Right ventricle myocardium superior (tissue), 1 donor: ENCODE results near the gene SESN2. TPM values are rescaled to one million over a fixed set of nuclear protein-coding genes. Genes with fewer than 3 reads are reported as not detected.
A peak's percentile ranks its signal among the peaks of the same experiment; 100 is the strongest.
"Not testable (repeated sequence)": the region's sequence is repeated elsewhere in the genome, so short reads cannot be mapped to it uniquely, and the experiment has no call there.

Experiments
- ATAC-seq: fragments of 200-7000 bp; cut with Tn5 transposase; one replicate; pipeline ENCODE4 v1.9.1; 2020; ENCODE audit warnings: mild to moderate bottlenecking; ENCODE audit not compliant: poor library complexity
- DNase-seq: peaks from one replicate; pipeline ENCODE4 v3.0.0-alpha.2; 2020
- intact Hi-C: fragments of 100-400 bp; cut with DNase I; formaldehyde crosslinking; loops from one replicate; pipeline ENCODE4 v1.11.2; 2022
- total RNA-seq: library from RNA; stranded (reverse); fragmentation: NEBNext Ultra II Directional; extraction: Animal tissue kit (Norgen Biotek cat#: 25700); gene quantifications from one replicate; pipeline ENCODE4 v1.2.1, GENCODE V29; 2021
- donor health status: DM: no; HTN: yes; CAD: no; lungs with severe emphysema.

SESN2 gene
- total RNA-seq, 1 donor from 2014 or later: 2.6 TPM

DNA sequence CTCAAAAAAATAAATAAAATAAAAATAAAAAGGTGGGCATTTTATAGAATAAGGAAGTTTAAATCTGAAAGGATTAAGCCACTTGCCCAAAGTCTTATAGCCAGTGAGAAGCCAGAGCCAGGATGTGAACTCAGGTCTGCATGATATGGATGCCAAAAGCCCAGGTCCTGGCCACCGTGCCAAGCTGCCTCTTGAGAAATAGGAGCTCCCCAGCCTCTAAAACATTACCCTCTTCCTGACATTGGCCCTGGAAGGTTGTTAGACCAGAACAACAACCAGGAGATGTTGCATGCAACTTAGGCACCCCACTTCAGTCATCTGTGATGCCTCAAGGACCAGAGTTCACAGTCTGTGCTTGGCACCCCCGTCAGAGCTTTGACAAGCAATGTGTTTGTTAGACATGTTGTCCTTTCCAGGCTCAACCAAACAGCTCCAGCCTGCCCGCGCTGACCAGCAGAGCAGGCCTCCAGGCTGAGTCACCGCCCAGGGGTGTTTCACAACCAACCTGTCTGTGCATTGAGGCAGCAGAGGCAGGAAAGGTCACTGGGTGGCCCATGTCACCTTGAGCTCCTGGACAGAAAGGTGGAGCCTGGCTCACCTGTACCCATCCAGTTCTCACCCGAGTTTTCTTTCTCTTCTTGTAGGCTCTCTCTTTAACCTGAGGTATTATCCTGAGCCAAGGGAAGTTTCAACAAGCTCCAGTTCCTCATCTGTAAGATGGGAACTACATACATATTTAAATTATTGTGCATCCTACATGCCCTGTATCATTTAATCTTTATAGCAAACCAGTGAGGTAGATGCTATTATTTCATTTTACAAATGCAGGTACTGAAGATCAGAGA, 54.6 kb downstream of the SESN2 start:
- intact Hi-C loops: loop anchor here (10.0 kb wide), 1 partner anchor 49 kb away; no protein-coding TSS in a partner anchor
- no peak for ATAC-seq
- DNase-seq: peak; percentile 56

DNA sequence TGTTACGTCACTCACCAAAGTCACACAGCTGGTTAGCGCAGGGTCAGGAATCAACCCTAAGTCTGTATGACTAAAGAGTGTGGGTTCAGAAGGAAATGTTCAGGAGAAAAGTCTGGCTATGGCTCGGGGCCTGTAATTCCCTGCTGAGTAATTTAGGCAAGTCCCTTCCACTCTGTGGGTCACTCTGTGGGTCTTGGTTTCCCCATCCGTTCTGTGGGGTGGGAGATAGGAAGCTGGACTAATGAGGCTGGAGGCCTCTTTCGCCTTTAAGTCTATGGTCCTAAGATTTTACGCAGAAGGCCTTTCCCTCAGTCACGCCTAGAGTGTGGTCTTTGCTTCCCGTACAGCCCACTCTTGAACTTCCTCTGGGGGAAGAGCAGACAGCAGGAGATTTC, 55.2 kb downstream of the SESN2 start:
- ATAC-seq (no peak), DNase-seq (no peak)
- intact Hi-C loops: loop anchor here (10.0 kb wide), 1 partner anchor 50 kb away; no protein-coding TSS in a partner anchor

DNA sequence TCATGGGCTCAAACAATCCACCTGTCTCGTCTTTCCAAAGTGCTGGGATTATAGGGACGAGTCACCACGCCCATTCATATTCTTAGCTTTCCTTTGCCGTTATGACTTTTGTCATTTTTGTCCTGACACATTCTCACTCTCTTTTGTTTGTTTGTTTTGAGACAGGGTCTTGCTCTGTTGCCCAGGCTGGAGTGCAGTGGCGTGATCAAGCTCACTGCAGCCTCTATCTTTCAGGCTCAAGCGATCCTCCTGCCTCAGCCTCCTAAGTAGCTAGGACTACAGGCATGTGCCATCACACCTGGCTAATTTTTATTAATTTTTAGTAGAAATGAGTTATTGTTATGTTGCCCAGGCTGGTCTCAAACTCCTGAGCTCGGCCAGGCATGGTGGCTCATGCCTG, 57.7 kb downstream of the SESN2 start:
- intact Hi-C loops: loop anchor here (10.0 kb wide), 1 partner anchor 52 kb away; no protein-coding TSS in a partner anchor
- ATAC-seq: no peak
- no peak for DNase-seq

DNA sequence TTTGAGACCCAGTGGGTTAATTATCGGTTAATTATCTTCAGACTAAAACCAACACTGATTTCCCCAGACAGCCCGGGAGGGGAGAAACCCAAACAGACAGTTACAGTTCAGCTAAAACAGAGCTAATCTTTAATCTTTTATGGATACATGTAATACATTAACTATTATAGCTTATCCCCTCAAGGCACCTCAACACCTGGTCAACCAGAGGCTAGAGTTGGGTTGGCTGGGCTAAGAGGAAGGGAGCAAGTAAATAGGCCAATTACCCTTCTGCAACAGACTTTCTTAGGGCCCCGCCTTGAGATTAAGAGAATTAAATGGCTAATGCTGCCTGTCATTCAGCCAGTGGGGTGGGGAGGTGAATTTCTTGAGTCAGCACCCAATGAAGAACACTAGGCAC, 62.9 kb downstream of the SESN2 start:
- intact Hi-C loops: no loop called here
- ATAC-seq (peak; percentile 18), DNase-seq (no peak)

DNA sequence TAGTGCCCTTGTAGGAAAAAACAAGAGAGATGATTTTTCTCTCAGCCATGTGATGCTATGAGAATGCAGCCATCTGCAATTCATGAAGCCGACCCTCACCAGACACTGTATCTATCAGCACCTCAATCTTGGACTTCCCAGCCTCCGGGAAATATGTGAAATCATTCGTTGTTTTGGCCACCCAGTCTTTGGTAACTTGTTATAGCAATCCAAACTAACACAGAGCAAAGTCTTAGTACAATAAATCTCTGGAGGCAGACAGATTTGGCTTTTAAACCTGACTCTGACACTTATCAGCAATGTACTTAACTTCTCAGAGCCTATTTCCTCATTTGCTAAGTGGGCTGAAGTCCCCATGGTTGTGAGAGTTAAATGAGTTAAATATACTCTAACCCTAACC, 64.4 kb downstream of the SESN2 start:
- intact Hi-C loops: no loop called here
- ATAC-seq (no peak), DNase-seq (no peak)

DNA sequence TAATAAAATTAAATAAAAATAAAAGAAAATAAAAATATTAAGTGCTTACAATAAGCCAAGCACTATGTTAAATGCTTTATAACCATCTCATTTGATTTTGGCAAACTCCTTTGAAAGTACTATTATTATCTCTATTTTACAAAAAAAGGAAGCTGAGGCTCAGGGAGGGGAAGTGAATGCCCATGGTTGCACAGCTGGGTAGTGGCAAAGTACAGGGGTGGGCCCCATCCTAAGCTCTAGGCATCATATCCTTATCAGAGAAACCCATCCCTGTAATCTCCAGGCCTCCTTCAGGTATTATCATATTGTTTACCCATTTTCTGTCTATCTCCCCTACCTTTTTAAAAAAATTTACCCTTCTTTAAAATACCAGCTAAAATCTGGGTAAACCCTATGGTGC, 67.2 kb downstream of the SESN2 start:
- ATAC-seq: no peak
- intact Hi-C loops: no loop called here

DNA sequence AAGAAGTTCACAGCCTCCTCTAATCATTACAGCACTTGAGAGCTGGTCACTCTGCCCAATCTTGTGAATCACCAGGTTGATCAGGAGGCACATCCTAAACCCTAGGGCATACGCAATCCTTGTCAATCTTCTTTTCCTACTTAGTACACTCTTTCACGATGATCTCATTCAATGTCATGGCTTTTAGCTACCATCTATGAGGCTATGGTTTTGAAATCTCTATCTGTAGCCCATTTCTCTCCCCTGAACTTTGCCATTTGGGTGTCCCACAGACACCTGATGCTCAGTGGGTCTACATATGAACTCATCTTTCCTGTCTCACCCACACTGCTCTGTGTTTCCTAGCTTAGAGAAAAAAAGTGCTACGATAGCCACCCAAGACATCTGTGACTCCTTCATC, 67.7 kb downstream of the SESN2 start:
- DNase-seq (no peak), ATAC-seq (no peak)
- intact Hi-C loops: no loop called here

More for the DNA sequence above, 67.2 kb downstream of the SESN2 start:
- no peak for DNase-seq

DNA sequence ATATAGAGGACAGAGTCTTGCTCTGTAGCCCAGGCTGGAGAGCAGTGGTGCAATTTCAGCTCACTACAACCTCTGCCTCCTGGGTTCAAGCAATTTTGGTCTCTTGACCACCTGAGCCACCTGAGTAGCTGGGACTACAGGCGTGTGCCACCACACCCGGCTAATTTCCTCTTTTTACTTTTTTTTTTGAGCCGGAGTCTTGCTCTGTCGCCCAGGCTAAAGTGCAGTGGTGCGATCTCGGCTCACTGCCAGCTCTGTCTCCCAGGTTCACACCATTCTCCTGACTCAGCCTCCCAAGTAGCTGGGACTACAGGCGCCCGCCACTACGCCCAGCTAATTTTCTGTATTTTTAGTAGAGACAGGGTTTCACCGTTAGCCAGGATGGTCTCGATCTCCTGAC, 68.1 kb downstream of the SESN2 start:
- intact Hi-C loops, ATAC-seq, DNase-seq: not testable (repeated sequence)

DNA sequence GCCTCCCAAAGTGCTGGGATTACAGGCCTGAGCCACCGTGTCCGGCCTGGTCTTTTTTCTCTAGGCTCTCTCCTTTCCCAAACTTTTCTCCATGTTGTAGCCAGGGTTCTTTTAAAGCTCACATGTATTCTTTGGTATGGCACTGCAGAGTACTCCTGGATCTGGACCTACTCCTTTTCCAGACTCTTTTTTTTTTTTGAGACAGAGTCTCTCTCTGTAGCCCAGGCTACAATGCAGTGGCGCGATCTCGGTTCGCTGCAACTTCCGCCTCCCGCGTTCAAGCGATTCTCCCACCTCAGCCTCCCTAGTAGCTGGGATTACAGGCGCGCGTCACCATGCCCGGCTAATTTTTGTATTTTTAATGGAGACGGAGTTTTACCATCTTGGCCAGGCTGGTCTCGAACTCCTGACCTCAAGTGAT, 68.9 kb downstream of the SESN2 start:
- no peak for ATAC-seq
- intact Hi-C loops: no loop called here
- DNase-seq: peak; percentile 41

DNA sequence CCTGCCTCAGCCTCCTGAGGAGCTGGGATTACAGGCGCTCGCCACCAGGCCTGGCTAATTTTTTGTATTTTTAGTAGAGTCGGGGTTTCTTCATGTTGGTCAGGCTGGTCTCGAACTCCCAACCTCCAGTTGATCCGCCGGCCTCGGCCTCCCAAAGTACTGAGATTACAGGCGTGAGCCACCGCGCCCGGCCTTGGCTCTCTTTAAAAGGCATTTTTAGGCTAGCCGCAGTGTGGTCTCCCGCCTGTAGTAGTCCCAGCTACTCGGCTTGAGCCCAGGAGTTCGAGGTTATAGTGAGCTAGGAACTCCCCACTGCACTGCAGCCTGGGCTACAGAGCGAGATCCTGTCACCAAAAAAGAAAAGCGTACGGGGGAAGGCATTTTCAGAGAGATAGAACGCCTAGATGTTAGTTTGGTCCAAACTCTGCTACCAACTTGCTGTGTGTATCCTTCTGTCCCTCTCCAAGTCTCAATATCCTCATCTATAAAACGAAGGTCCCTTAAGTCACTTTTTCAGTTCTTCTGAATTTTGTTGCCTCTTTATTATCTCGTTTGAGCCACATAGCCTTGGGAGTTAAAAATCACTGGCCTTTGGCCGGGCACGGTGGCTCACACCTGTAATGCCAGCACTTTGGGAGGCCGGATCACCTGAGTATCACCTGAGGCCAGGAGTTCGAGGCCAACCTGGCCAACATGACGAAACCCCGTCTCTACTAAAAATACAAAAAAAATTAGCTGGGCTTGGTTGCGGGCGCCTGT, 70.3 kb downstream of the SESN2 start:
- intact Hi-C loops: no loop called here
- DNase-seq: peak; percentile 45
- ATAC-seq: peak; percentile 9

Other genes with a start within 250 kb of the SESN2 start
- gene EYA3, start 170.9 kb upstream of the SESN2 start, total RNA-seq: 16.0 TPM
- gene PTAFR, start 82.8 kb upstream of the SESN2 start, total RNA-seq: 1.9 TPM
- gene DNAJC8, start 26.5 kb upstream of the SESN2 start, total RNA-seq: 54.9 TPM
- gene ATP5IF1, start 23.4 kb upstream of the SESN2 start, total RNA-seq: 358 TPM
- gene MED18, start 69.5 kb downstream of the SESN2 start, total RNA-seq: 9.7 TPM
- 14.9 TPM for gene PHACTR4, start 110.2 kb downstream of the SESN2 start, total RNA-seq
- gene RCC1, start 246.5 kb downstream of the SESN2 start, total RNA-seq: 8.1 TPM